CD4-positive, alpha-beta T cell treated with Interleukin-12 subunit alpha and Interleukin-12 subunit beta, for 1 hour (primary cell): ENCODE measurements around the gene AACS.
"Not testable (repeated sequence)": the region's sequence is repeated elsewhere in the genome, so short reads cannot be mapped to it uniquely, and the experiment has no call there.

Experiments used
- DNase-seq: peaks from one replicate; pipeline ENCODE4 v3.0.0-alpha.2; 2020

Gene AACS

GRCh38 chr12:125128439-125129178, 63.4 kb downstream of the AACS start:
- no peak for DNase-seq

GRCh38 chr12:125129179-125129571, 63.9 kb downstream of the AACS start:
- DNase-seq, result no peak

DNA sequence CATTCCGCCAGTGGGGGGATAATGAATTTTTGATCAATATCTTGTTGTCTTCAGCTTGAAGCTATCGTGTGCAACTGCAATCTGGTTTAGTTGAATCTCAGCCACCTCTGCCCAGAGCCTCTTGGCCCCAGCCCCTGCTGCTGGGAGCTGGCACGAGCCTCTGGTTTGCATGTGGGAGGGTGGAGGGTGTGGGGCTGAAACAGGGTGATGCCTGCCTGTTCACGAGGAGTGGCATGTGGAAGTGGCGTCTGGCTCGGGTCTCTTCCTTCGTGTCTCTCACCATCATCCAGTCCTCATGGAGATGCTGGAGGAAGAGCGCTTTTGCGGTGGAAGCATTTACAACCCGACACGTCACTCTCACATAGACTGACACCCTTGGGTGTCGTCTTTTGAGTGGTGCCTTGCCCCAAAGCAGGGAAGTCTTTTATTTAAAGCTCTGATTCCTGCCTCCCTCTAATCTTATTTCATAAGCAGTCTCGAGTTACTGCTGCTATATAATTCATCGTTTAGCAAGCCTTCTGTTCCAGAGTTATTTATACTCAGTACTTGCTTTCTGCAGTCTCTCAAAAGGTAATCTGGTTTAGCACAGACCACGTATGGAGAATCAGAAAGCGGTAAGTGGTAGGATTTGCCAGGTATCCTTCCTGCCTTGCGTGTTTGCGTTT, 64.5 kb downstream of the AACS start:
- no peak for DNase-seq

GRCh38 chr12:125131958-125132357, 66.7 kb downstream of the AACS start:
- no peak for DNase-seq

- no peak for DNase-seq
Observed at GRCh38 chr12:125132698-125133400, 67.6 kb downstream of the AACS start.

- DNase-seq, result no peak
Observed at GRCh38 chr12:125133616-125134015, 68.4 kb downstream of the AACS start.

- no peak for DNase-seq
Observed at GRCh38 chr12:125134576-125134975, 69.3 kb downstream of the AACS start.

DNA sequence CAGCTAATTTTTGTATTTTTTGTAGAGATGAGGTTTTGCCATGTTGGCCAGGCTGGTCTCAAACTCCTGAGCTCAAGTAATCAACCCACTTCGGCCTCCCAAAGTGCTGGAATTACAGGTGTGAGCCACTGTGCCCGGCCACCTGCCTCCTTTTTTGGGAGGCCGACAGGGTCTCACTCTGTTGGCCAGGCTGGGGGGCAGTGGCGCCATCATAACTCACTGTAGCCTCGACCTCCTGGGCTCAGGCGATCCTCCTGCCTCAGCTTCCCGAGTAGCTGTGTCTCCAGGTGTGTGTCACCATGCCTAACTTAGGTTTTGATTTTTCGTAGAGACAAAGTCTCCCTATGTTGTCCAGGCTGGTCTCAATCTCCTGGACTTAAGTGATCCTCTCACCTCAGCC, 70.7 kb downstream of the AACS start:
- DNase-seq, result no peak

GRCh38 chr12:125136702-125137101, 71.5 kb downstream of the AACS start:
- no peak for DNase-seq

- DNase-seq, result no peak
Observed at GRCh38 chr12:125137766-125138344, 72.6 kb downstream of the AACS start.

- no peak for DNase-seq
Observed at GRCh38 chr12:125140279-125141209, 75.3 kb downstream of the AACS start.

GRCh38 chr12:125141210-125141573, 76.0 kb downstream of the AACS start:
- DNase-seq, result not testable (repeated sequence)

DNA sequence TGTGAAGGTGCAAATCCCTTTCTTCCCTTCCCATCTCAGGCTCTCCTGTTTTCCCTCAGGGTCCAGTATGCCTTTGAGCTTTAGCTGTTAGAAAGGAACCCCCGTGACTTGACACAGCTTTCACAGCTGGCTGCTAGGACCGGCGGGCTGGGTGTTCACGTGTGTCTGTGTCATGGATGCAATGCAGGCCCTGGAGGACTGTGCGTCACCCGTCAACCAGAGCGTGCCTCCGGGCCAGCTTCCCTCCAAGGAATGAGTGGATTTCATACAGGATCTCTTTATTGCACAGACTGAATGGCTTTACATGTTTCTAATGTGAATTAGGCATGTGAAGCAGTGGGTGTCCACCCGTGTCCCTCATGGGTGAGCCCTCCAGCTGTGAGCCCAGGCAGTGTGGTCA, 77.4 kb downstream of the AACS start:
- no peak for DNase-seq

GRCh38 chr12:125143491-125143890, 78.3 kb downstream of the AACS start:
- no peak for DNase-seq

- DNase-seq, result no peak
Observed at GRCh38 chr12:125145196-125145595, 80.0 kb downstream of the AACS start.

- DNase-seq, result no peak
Observed at GRCh38 chr12:125148316-125148715, 83.1 kb downstream of the AACS start.

DNA sequence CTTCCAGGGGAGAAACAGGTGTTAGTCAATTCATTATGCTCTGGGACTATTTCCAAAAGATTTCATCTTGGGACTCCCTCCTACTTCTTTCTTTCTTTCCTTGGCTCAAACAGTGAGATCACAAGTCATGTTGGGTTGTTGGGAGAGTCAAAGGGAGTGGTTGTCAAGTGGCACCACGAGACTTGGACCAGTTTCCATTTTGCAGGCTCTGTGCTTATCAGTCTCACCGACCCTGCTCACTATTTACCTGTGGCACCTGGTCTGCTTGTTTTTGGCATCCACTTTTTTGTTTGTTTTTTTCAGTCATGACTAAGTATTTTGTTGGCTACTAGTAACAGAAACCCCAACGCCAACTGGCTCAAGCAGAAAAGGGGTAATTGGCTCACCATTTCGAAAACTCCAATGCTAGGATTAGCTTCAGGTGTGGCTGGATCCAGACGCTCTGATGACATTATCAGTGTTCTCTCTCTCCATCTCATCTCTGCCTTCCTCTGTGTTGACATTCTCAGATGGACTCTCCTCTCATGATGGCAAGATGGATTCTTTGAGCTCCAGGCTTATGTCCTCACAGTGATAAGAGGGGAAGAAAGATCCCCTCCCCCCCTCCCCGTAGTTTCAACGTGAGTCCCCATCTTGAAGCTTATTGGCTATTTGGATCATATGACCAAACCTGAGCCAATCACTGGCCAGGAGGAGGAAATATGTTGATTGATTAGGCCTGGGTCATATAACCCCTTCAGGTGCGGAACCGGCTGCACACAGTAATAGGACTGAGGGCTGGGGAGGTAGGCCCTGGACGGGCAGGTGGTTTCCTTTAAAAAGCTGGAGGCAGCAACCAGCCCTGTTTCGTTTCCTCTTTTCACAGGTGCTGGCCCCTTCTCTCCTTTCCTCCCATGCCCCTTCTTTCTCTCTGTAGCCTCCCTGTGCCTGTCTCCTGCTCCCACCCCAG, 84.2 kb downstream of the AACS start:
- no peak for DNase-seq

DNA sequence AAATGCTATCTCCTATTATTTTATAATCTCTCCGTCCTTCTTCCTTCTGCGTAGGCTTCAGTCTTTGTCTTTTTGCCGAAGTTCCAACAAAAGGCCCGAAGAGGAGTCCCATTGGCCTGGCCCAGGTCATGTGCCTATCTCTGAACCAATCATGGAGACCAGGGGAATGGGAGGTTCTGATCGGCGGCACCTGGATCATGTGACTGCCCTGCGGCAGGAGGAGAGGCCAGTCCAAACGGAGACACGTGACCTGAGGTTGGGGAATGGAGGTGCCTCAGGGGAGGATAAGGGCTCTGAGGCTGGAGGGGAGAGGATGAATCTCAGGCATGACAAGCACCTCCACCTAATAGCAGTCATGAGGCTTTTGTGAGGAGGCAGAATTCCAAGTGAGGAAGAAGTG, 86.0 kb downstream of the AACS start:
- no peak for DNase-seq

GRCh38 chr12:125152463-125152862, 87.2 kb downstream of the AACS start:
- DNase-seq, result no peak

- DNase-seq, result no peak
Observed at GRCh38 chr12:125155366-125155765, 90.1 kb downstream of the AACS start.

- DNase-seq, result no peak
Observed at GRCh38 chr12:125157177-125157576, 91.9 kb downstream of the AACS start.
